ENCODE measurements around the gene PANK3. TPM values are rescaled to one million over a fixed set of nuclear protein-coding genes. Genes with fewer than 3 reads are reported as not detected.

The PANK3 gene
- total RNA-seq, 1 donor from 2014 or later = 26.3 TPM

DNA sequence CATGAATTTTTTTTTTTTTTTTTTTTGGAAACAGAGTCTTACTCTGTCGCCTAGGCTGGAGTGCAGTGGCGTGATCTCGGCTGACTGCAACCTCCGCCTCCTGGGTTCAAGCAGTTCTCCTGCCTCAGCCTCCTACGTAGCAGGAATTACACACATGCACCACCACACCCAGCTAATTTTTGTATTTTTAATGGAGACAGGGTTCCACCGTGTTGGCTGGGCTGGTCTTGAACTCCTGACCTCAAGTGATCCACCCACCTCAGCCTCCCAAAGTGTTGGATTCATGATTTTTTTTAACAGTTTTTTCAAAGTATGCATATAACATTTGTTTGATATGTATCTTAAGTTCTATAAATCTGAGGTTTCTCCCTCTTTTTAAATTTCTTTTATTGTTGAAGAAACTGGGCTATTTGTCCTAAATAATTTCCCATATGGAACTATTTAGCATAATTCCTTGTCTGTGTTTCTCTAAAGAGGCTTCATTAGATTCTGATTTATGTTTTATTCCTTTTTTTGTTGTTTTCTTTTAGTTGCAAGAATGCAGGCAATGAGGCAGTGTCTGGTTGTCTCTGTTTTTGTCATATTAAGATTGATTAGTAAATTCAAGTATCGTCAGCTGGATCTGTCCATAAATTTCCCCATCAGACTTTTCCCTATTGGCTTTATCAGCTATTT lies 76.5 kb downstream of the PANK3 start:
- Histone ChIP-seq H3K27ac (replicated peaks) (no peak overlapping the region), H3K9me3 (replicated peaks) (no peaks in the 10 kb centered on the region), H3K27me3 (ENCODE audit: low read depth) (no peaks in the 10 kb centered on the region), H3K36me3 (peaks cover 95% of the 10 kb centered on the region), H3K4me1 (no peaks in the 10 kb centered on the region), H3K4me3 (no peak overlapping the region)
- TF ChIP-seq, protein P1, sequence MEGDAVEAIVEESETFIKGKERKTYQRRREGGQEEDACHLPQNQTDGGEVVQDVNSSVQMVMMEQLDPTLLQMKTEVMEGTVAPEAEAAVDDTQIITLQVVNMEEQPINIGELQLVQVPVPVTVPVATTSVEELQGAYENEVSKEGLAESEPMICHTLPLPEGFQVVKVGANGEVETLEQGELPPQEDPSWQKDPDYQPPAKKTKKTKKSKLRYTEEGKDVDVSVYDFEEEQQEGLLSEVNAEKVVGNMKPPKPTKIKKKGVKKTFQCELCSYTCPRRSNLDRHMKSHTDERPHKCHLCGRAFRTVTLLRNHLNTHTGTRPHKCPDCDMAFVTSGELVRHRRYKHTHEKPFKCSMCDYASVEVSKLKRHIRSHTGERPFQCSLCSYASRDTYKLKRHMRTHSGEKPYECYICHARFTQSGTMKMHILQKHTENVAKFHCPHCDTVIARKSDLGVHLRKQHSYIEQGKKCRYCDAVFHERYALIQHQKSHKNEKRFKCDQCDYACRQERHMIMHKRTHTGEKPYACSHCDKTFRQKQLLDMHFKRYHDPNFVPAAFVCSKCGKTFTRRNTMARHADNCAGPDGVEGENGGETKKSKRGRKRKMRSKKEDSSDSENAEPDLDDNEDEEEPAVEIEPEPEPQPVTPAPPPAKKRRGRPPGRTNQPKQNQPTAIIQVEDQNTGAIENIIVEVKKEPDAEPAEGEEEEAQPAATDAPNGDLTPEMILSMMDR (IDR thresholded peaks at IDR 0.05; ENCODE audit: borderline replicate concordance) = no peak
- DNase-seq = no peak
- intact Hi-C loops (cut with micrococcal nuclease) = no loop called here

Small RNA genes lying within 50 kb of the gene (microRNA-seq; reads per million reads assigned to microRNA genes)
- gene MIR103A1 (not detected), gene MIR103B1 (not detected)

Other genes starting within 250 kb of the PANK3 start
- 48.0 TPM for gene RARS1, start 92.9 kb downstream of the PANK3 start, total RNA-seq
- gene FBLL1, start 50.1 kb downstream of the PANK3 start, total RNA-seq = not detected